Astrocyte (in vitro differentiated cells and primary cell): ENCODE data around the gene USPL1.

Experiments
- EZH2 ChIP-seq: IDR thresholded peaks from 2 replicates; pipeline ENCODE4 v1.6.1; 2012; ENCODE audit warnings: mild to moderate bottlenecking, low read length, inconsistent platforms; ENCODE audit not compliant: insufficient read depth
- TF ChIP-seq, protein P1 (sequence below): IDR thresholded peaks from 2 replicates; pipeline ENCODE4 v1.5.1; 2011; ENCODE audit warnings: low read depth, mild to moderate bottlenecking, inconsistent platforms, low read length, moderate library complexity; ENCODE audit not compliant: insufficient read depth

DNA sequence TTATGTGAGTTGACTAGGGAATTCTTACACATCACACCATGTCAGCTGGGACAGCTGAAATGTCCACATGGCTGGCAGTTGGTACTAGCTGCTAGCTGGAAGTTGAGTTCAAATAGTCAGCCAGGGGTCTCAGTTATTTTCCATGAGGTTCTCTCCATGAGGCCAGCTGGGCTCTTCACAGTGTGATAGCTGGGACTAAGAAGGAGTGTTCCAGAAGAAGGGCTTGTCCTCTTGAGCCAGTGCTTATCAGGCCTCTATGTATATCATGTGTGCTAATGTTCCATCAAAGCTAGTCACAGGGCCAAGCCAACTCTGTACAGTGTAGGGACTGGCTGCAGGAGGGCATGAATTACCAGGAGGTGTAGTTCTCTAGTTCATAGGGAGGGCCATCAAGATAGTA is 11.8 kb downstream of the USPL1 start:
- TF ChIP-seq, protein P1, sequence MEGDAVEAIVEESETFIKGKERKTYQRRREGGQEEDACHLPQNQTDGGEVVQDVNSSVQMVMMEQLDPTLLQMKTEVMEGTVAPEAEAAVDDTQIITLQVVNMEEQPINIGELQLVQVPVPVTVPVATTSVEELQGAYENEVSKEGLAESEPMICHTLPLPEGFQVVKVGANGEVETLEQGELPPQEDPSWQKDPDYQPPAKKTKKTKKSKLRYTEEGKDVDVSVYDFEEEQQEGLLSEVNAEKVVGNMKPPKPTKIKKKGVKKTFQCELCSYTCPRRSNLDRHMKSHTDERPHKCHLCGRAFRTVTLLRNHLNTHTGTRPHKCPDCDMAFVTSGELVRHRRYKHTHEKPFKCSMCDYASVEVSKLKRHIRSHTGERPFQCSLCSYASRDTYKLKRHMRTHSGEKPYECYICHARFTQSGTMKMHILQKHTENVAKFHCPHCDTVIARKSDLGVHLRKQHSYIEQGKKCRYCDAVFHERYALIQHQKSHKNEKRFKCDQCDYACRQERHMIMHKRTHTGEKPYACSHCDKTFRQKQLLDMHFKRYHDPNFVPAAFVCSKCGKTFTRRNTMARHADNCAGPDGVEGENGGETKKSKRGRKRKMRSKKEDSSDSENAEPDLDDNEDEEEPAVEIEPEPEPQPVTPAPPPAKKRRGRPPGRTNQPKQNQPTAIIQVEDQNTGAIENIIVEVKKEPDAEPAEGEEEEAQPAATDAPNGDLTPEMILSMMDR = no peak
- TF ChIP-seq EZH2 = no peak
